Liver (tissue), 9 donors: ENCODE measurements around the gene CDH23. TPM values are rescaled to one million over a fixed set of nuclear protein-coding genes. Genes with fewer than 3 reads are reported as not detected.

Experiments
- DNase-seq: peaks from one replicate; pipeline ENCODE4 v3.0.0-alpha.2; 2017; ENCODE audit warnings: low spot score
- H3K27ac ChIP-seq, 2 donors: one replicate each; pipeline ENCODE4 v1.7.0; 2013; ENCODE audit warnings: inconsistent platforms in 2 of 2, low read length in 2 of 2, control low read depth in 1 of 2, low read depth in 1 of 2, mild to moderate bottlenecking in 1 of 2
- H3K27me3 ChIP-seq, 4 donors: one replicate each; pipeline versions ENCODE4 v1.6.1 to v1.7.0; 2013; ENCODE audit warnings: low read length in 3 of 4, inconsistent platforms in 1 of 4, mild to moderate bottlenecking in 1 of 4, moderate library complexity in 1 of 4; ENCODE audit not compliant: control insufficient read depth in 4 of 4, insufficient read depth in 4 of 4
- H3K36me3 ChIP-seq, 4 donors: one replicate each; pipeline versions ENCODE4 v1.6.1 to v1.7.0; 2013; ENCODE audit warnings: low read length in 3 of 4, mild to moderate bottlenecking in 3 of 4, low read depth in 1 of 4, moderate library complexity in 1 of 4; ENCODE audit not compliant: control insufficient read depth in 4 of 4, insufficient read depth in 3 of 4
- H3K4me1 ChIP-seq, 4 donors: one replicate each; pipeline versions ENCODE4 v1.6.1 to v1.7.0; 2013; ENCODE audit warnings: low read length in 3 of 4, mild to moderate bottlenecking in 3 of 4, moderate library complexity in 1 of 4; ENCODE audit not compliant: control insufficient read depth in 4 of 4, insufficient read depth in 4 of 4
- H3K4me3 ChIP-seq, 3 donors: one replicate each; pipeline versions ENCODE4 v1.6.1 to v1.7.0; 2013; ENCODE audit warnings: low read length in 3 of 3, control low read depth in 1 of 3, low read depth in 1 of 3, mild to moderate bottlenecking in 1 of 3
- H3K9ac ChIP-seq, 2 donors: one replicate each; pipeline ENCODE4 v1.7.0; 2013; ENCODE audit warnings: low read length in 2 of 2, mild to moderate bottlenecking in 2 of 2, moderate library complexity in 2 of 2, control low read depth in 1 of 2, low read depth in 1 of 2
- H3K9me3 ChIP-seq, 4 donors: one replicate each; pipeline versions ENCODE4 v1.6.1 to v1.7.0; 2013; ENCODE audit warnings: low read length in 3 of 4; ENCODE audit not compliant: control insufficient read depth in 4 of 4
- CTCF ChIP-seq: fragments of 150-350 bp; IDR thresholded peaks from 2 replicates; pipeline ENCODE4 v1.5.1; 2017; ENCODE audit warnings: improper control_type of control experiment, low read depth, low read length; ENCODE audit not compliant: missing input control
- EGR1 ChIP-seq, 2 donors: IDR thresholded peaks; 2 replicates each; pipeline ENCODE4 v1.6.1; 2016 to 2018; ENCODE audit warnings: antibody characterized with exemption in 2 of 2, low read depth in 2 of 2
- FOXA1 ChIP-seq: IDR thresholded peaks from 2 replicates; pipeline ENCODE4 v1.6.1; 2016; ENCODE audit warnings: antibody characterized with exemption
- FOXA2 ChIP-seq: IDR thresholded peaks from 2 replicates; pipeline ENCODE4 v1.6.1; 2016; ENCODE audit warnings: antibody characterized with exemption
- HNF4A ChIP-seq, 2 donors: conservative IDR thresholded peaks; 2 replicates each; pipeline ENCODE4 v1.6.1; 2016; ENCODE audit warnings: antibody characterized with exemption in 2 of 2, mild to moderate bottlenecking in 2 of 2
- JUND ChIP-seq, 2 donors: IDR thresholded peaks; 2 replicates each; pipeline ENCODE4 v1.6.1; 2016; ENCODE audit warnings: antibody characterized with exemption in 2 of 2
- NR2F2 ChIP-seq: IDR thresholded peaks from 2 replicates; pipeline ENCODE4 v1.6.1; 2016; ENCODE audit warnings: antibody characterized with exemption
- RAD21 ChIP-seq, 2 donors: IDR thresholded peaks; 2 replicates each; pipeline ENCODE4 v1.6.1; 2016; ENCODE audit warnings: antibody characterized with exemption in 2 of 2, mild to moderate bottlenecking in 2 of 2
- REST ChIP-seq: IDR thresholded peaks from 2 replicates; pipeline ENCODE4 v1.6.1; 2016; ENCODE audit warnings: antibody characterized with exemption, mild to moderate bottlenecking
- RXRA ChIP-seq, 2 donors: IDR thresholded peaks; 2 replicates each; pipeline ENCODE4 v1.6.1; 2017 to 2018; ENCODE audit warnings: antibody characterized with exemption in 2 of 2, mild to moderate bottlenecking in 1 of 2
- SP1 ChIP-seq: IDR thresholded peaks from 2 replicates; pipeline ENCODE4 v1.6.1; 2018; ENCODE audit warnings: antibody characterized with exemption, mild to moderate bottlenecking
- YY1 ChIP-seq: IDR thresholded peaks from 2 replicates; pipeline ENCODE4 v1.6.1; 2016; ENCODE audit warnings: antibody characterized with exemption, mild to moderate bottlenecking
- ZBTB33 ChIP-seq: IDR thresholded peaks from 2 replicates; pipeline ENCODE4 v1.6.1; 2016; ENCODE audit warnings: antibody characterized with exemption
- WGBS: extraction: QIAGEN DNeasy Blood & Tissue Kit; methylation state at CpG from one replicate; pipeline ENCODE4 v1.1.7; 2013; 5-methylcytosine and 5-hydroxymethylcytosine counted together
- polyA plus RNA-seq, 2 donors: library from polyadenylated mRNA; stranded (reverse) in 1 of 2; unstranded in 1 of 2; fragments of 200-250 nt in 1 of 2; fragments of >200 nt in 1 of 2; fragmentation: Nextera tagmentation in 1 of 2; extraction: Ambion mirVana in 1 of 2; gene quantifications; one replicate each; pipeline versions ENCODE4 v1.2.1 to v1.2.3, GENCODE V29; 2013 to 2015
- total RNA-seq, 2 donors: library from RNA; depleted of rRNA; stranded (reverse); fragments of >200 nt; gene quantifications; one replicate each; pipeline ENCODE4 v1.2.3, GENCODE V29; 2014
- donor health status: healthy.
- donor health status: healthy.
- donor health status: healthy.
- donor health status: healthy.
- donor health status: healthy.

CDH23 gene
- total and polyA plus RNA-seq, 4 donors, result 1.5 to 4.7 (median 3.4) TPM

GRCh38 chr10:71724539-71724938 is 327.8 kb downstream of the CDH23 start:
- no peak overlapping the region for H3K9ac ChIP-seq
- DNase-seq, result no peak
- H3K36me3 ChIP-seq, result no peaks in the 10 kb centered on the region
- H3K27me3 ChIP-seq, result no peaks in the 10 kb centered on the region
- TF ChIP-seq NR2F2 (no peak), RAD21 (IDR thresholded peaks at IDR 0.05) (no peak), YY1 (no peak), FOXA2 (no peak), HNF4A (conservative IDR thresholded peaks at IDR 0.05) (no peak), REST (no peak), CTCF (no peak), FOXA1 (no peak), ZBTB33 (no peak), EGR1 (IDR thresholded peaks at IDR 0.05; ENCODE audit: low read depth in 2 of 2) (no peak), RXRA (IDR thresholded peaks at IDR 0.05) (no peak), SP1 (no peak)
- H3K27ac ChIP-seq, result no peak overlapping the region
- peaks cover 0 to 8% (median 4%) of the 10 kb centered on the region in 4 donors for H3K4me1 ChIP-seq
- H3K4me3 ChIP-seq, result no peak overlapping the region
- no peaks in the 10 kb centered on the region for H3K9me3 ChIP-seq
- WGBS, result 97% methylated on average over 6 of the region's 6 CpGs

GRCh38 chr10:71725249-71725648 is 328.5 kb downstream of the CDH23 start:
- Histone ChIP-seq H3K27me3 (no peaks in the 10 kb centered on the region), H3K27ac (no peak overlapping the region), H3K9me3 (no peaks in the 10 kb centered on the region), H3K4me1 (peaks cover 0 to 8% (median 4%) of the 10 kb centered on the region in 4 donors), H3K4me3 (no peak overlapping the region), H3K36me3 (no peaks in the 10 kb centered on the region), H3K9ac (no peak overlapping the region)
- TF ChIP-seq FOXA2 (no peak), EGR1 (IDR thresholded peaks at IDR 0.05; ENCODE audit: low read depth in 2 of 2) (no peak), JUND (IDR thresholded peaks at IDR 0.05) (no peak)
- 95% methylated on average over 14 of the region's 14 CpGs for WGBS
- no peak for DNase-seq
